Hepatocyte (in vitro differentiated cells): ENCODE measurements around the gene TCF12. TPM values are rescaled to one million over a fixed set of nuclear protein-coding genes. Genes with fewer than 3 reads are reported as not detected.

Experiments used
- DNase-seq: peaks from one replicate; pipeline ENCODE4 v3.0.0-alpha.2; 2016; ENCODE audit warnings: low spot score
- H2AFZ ChIP-seq: fragments of 200-600 bp; sonication (generic); 2 replicates; pipeline ENCODE4 v1.6.0; 2016; ENCODE audit warnings: antibody characterized with exemption, mild to moderate bottlenecking
- H3K27ac ChIP-seq: fragments of 200-600 bp; sonication (generic); 2 replicates; pipeline ENCODE4 v1.5.1; 2016; ENCODE audit warnings: mild to moderate bottlenecking
- H3K27me3 ChIP-seq: fragments of 200-600 bp; sonication (generic); 2 replicates; pipeline ENCODE4 v1.6.1; 2016
- H3K36me3 ChIP-seq: fragments of 200-600 bp; sonication (generic); replicated peaks from 2 replicates; pipeline ENCODE4 v1.5.1; 2016; ENCODE audit warnings: low read depth; ENCODE audit not compliant: insufficient read depth
- H3K4me1 ChIP-seq: fragments of 200-600 bp; sonication (generic); 2 replicates; pipeline ENCODE4 v1.5.1; 2016; ENCODE audit warnings: mild to moderate bottlenecking, moderate library complexity; ENCODE audit not compliant: insufficient read depth
- H3K4me2 ChIP-seq: fragments of 200-600 bp; sonication (generic); 2 replicates; pipeline ENCODE4 v1.6.0; 2016
- H3K4me3 ChIP-seq: fragments of 200-600 bp; sonication (generic); 2 replicates; pipeline ENCODE4 v1.5.1; 2016; ENCODE audit warnings: mild to moderate bottlenecking
- H3K79me2 ChIP-seq: fragments of 200-600 bp; sonication (generic); 2 replicates; pipeline ENCODE4 v1.6.0; 2017; ENCODE audit warnings: mild to moderate bottlenecking
- H3K9me2 ChIP-seq: fragments of 200-600 bp; sonication (generic); replicated peaks from 2 replicates; pipeline ENCODE4 v1.6.0; 2017; ENCODE audit warnings: mild to moderate bottlenecking; ENCODE audit not compliant: insufficient read depth
- H3K9me3 ChIP-seq: fragments of 200-600 bp; sonication (generic); 2 replicates; pipeline ENCODE4 v1.5.1; 2016; ENCODE audit warnings: low read depth, mild to moderate bottlenecking
- H4K20me1 ChIP-seq: fragments of 200-600 bp; sonication (generic); 2 replicates; pipeline ENCODE4 v1.6.0; 2016; ENCODE audit warnings: mild to moderate bottlenecking; ENCODE audit not compliant: insufficient read depth, poor library complexity, severe bottlenecking
- CTCF ChIP-seq: fragments of 200-600 bp; sonication (generic); IDR thresholded peaks from 2 replicates; pipeline ENCODE4 v1.5.1; 2016; ENCODE audit warnings: antibody characterized with exemption, mild to moderate bottlenecking; ENCODE audit not compliant: poor library complexity
- EZH2 ChIP-seq: fragments of 200-600 bp; sonication (generic); IDR thresholded peaks from 2 replicates; pipeline ENCODE4 v1.6.1; 2016; ENCODE audit warnings: antibody characterized with exemption, mild to moderate bottlenecking, borderline replicate concordance
- EZH2phosphoT487 ChIP-seq: fragments of 200-600 bp; sonication (generic); IDR thresholded peaks from one replicate; pipeline ENCODE4 v1.6.1; 2018; ENCODE audit warnings: antibody characterized with exemption, mild to moderate bottlenecking, low read depth, moderate library complexity; ENCODE audit not compliant: unreplicated experiment, severe bottlenecking
- WGBS: methylation state at CpG from one replicate; pipeline ENCODE4 v1.1.6; 2016; ENCODE audit warnings: low lambda C conversion rate; ENCODE audit errors: missing lambda C conversion rate; 5-methylcytosine and 5-hydroxymethylcytosine counted together
- polyA plus RNA-seq: library from polyadenylated mRNA; unstranded; fragments of >200 nt; fragmentation: Nextera tagmentation; extraction: Ambion mirVana; gene quantifications from 2 replicates; pipeline ENCODE4 v1.2.1, GENCODE V29; 2016
- total RNA-seq: library from RNA; depleted of rRNA; stranded (reverse); fragments of >200 nt; gene quantifications from 2 replicates; pipeline ENCODE4 v1.2.3, GENCODE V29; 2014

TCF12 gene
- total and polyA plus RNA-seq, 2 experiments from 2014 or later = 42.0 to 93.2 TPM

- Histone ChIP-seq H3K27me3 (no peaks in the 10 kb centered on the region), H3K36me3 (no peaks in the 10 kb centered on the region), H3K4me3 (no peak overlapping the region), H3K4me1 (peaks cover 15% of the 10 kb centered on the region), H2AFZ (no peak overlapping the region), H3K27ac (no peak overlapping the region), H3K9me2 (no peaks in the 10 kb centered on the region), H3K9me3 (no peaks in the 10 kb centered on the region), H3K4me2 (no peak overlapping the region), H3K79me2 (peaks cover 14% of the 10 kb centered on the region), H4K20me1 (no peaks in the 10 kb centered on the region)
- WGBS = 100% methylated on average over 1 of the region's 1 CpG
- DNase-seq = no peak
- TF ChIP-seq CTCF (no peak), EZH2 (no peak), EZH2phosphoT487 (no peak)
Measured at GRCh38 chr15:57196865-57197264, 278.4 kb downstream of the TCF12 start.

- no peak overlapping the region for H2AFZ ChIP-seq
- H3K27ac ChIP-seq = no peak overlapping the region
- no peak for DNase-seq
- no peaks in the 10 kb centered on the region for H3K9me2 ChIP-seq
- no peaks in the 10 kb centered on the region for H4K20me1 ChIP-seq
- H3K4me1 ChIP-seq = peaks cover 15% of the 10 kb centered on the region
- WGBS = 74% methylated on average over 2 of the region's 2 CpGs
- H3K36me3 ChIP-seq = no peaks in the 10 kb centered on the region
- no peaks in the 10 kb centered on the region for H3K27me3 ChIP-seq
- H3K79me2 ChIP-seq = peaks cover 19% of the 10 kb centered on the region
- H3K4me2 ChIP-seq = no peak overlapping the region
- TF ChIP-seq CTCF (no peak), EZH2 (no peak), EZH2phosphoT487 (no peak)
- H3K4me3 ChIP-seq = no peak overlapping the region
- no peaks in the 10 kb centered on the region for H3K9me3 ChIP-seq
Measured at GRCh38 chr15:57198131-57198530, 279.7 kb downstream of the TCF12 start.

GRCh38 chr15:57198654-57199291 is 280.3 kb downstream of the TCF12 start:
- H3K4me3 ChIP-seq = no peak overlapping the region
- DNase-seq = no peak
- H3K4me1 ChIP-seq = peaks cover 15% of the 10 kb centered on the region
- H3K36me3 ChIP-seq = no peaks in the 10 kb centered on the region
- H3K27me3 ChIP-seq = no peaks in the 10 kb centered on the region
- no peaks in the 10 kb centered on the region for H3K9me3 ChIP-seq
- no peak overlapping the region for H3K27ac ChIP-seq
- no peak overlapping the region for H3K4me2 ChIP-seq
- H2AFZ ChIP-seq = no peak overlapping the region
- TF ChIP-seq EZH2 = no peak
- no peak for TF ChIP-seq EZH2phosphoT487
- no peak for TF ChIP-seq CTCF
- no peaks in the 10 kb centered on the region for H3K9me2 ChIP-seq
- whole genome bisulfite sequencing = 37% methylated on average over 8 of the region's 8 CpGs
- peaks cover 19% of the 10 kb centered on the region for H3K79me2 ChIP-seq
- H4K20me1 ChIP-seq = no peaks in the 10 kb centered on the region
